Gastroesophageal sphincter (tissue), 3 donors: Measurements from ENCODE around the gene TTN.

Source experiments
- EP300 ChIP-seq: sonication (generic); formaldehyde crosslinking; IDR thresholded peaks from one replicate; pipeline ENCODE4 v1.6.1; 2017; ENCODE audit warnings: antibody characterized with exemption, mild to moderate bottlenecking
- POLR2A ChIP-seq, 2 donors: fragments of 450-650 bp; IDR thresholded peaks; one replicate each; pipeline ENCODE4 v1.6.1; 2017; ENCODE audit warnings: antibody characterized with exemption in 2 of 2, mild to moderate bottlenecking in 2 of 2, moderate library complexity in 1 of 2
- POLR2AphosphoS5 ChIP-seq: sonication (generic); formaldehyde crosslinking; IDR thresholded peaks from one replicate; pipeline ENCODE4 v1.6.1; 2017; ENCODE audit warnings: antibody characterized with exemption
- TF ChIP-seq, protein P1 (sequence below), 4 experiments: fragments of 200-600 bp in 2 of 4; fragments of 450-650 bp in 2 of 4; sonication (generic) in 1 of 4; IDR thresholded peaks; one replicate each; pipeline ENCODE4 v1.5.1; 2017 to 2019; ENCODE audit warnings: antibody characterized with exemption in 4 of 4, mild to moderate bottlenecking in 2 of 4, moderate library complexity in 2 of 4

DNA sequence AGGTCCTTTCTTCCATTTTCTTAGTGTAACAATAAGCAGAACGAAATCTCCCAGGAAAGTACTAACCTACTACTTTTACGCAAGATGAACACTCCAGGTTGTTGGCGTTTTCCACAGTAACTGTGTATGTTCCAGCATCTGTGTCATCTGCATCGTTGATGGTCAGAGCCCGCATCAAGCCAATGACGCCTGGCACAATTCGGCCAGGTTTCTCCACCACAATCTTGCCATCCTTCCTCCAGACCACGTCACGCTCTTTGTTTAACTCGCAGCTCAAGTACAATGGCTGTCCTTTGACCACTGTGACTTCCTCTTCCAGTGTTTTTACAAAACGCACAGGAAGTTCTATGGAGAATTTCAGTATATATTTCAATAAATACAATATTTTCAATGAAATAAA is 171.3 kb downstream of the TTN start:
- TF ChIP-seq, protein P1, sequence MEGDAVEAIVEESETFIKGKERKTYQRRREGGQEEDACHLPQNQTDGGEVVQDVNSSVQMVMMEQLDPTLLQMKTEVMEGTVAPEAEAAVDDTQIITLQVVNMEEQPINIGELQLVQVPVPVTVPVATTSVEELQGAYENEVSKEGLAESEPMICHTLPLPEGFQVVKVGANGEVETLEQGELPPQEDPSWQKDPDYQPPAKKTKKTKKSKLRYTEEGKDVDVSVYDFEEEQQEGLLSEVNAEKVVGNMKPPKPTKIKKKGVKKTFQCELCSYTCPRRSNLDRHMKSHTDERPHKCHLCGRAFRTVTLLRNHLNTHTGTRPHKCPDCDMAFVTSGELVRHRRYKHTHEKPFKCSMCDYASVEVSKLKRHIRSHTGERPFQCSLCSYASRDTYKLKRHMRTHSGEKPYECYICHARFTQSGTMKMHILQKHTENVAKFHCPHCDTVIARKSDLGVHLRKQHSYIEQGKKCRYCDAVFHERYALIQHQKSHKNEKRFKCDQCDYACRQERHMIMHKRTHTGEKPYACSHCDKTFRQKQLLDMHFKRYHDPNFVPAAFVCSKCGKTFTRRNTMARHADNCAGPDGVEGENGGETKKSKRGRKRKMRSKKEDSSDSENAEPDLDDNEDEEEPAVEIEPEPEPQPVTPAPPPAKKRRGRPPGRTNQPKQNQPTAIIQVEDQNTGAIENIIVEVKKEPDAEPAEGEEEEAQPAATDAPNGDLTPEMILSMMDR (IDR thresholded peaks at IDR 0.05), result no peak
- TF ChIP-seq POLR2A (IDR thresholded peaks at IDR 0.05) (no peak), EP300 (no peak), POLR2AphosphoS5 (no peak)
